Gastroesophageal sphincter (tissue), 4 donors: ENCODE measurements around the gene HACD3. TPM values are rescaled to one million over a fixed set of nuclear protein-coding genes. Genes with fewer than 3 reads are reported as not detected.

Source experiments
- ATAC-seq: fragments of 150-250 bp; one replicate; pipeline ENCODE4 v1.9.1; 2016; ENCODE audit warnings: mild to moderate bottlenecking, moderate library complexity
- H3K27ac ChIP-seq, 4 donors: fragments of 200-600 bp; sonication (generic) in 3 of 4; 1 replicate in 3 of 4; 2 replicates in 1 of 4; pipeline ENCODE4 v1.5.1; 2016 to 2019
- H3K27me3 ChIP-seq: fragments of 200-600 bp; sonication (generic); one replicate; pipeline ENCODE4 v1.5.1; 2019
- H3K36me3 ChIP-seq, 2 donors: fragments of 200-600 bp; sonication (generic); one replicate each; pipeline ENCODE4 v1.5.1; 2019; ENCODE audit warnings: control low read depth in 1 of 2
- H3K4me1 ChIP-seq, 3 donors: fragments of 200-600 bp; sonication (generic); 1 replicate in 2 of 3; 2 replicates in 1 of 3; pipeline ENCODE4 v1.5.1; 2016 to 2019; ENCODE audit warnings: control low read depth in 2 of 3
- H3K4me3 ChIP-seq, 2 donors: fragments of 200-600 bp; sonication (generic); one replicate each; pipeline ENCODE4 v1.5.1; 2019; ENCODE audit warnings: mild to moderate bottlenecking in 1 of 2, moderate library complexity in 1 of 2
- H3K9me3 ChIP-seq, 3 donors: fragments of 200-600 bp; sonication (generic); one replicate each; pipeline ENCODE4 v1.5.1; 2017 to 2019; ENCODE audit warnings: control low read depth in 2 of 3
- CTCF ChIP-seq, 4 experiments: fragments of 200-600 bp in 2 of 4; fragments of 450-650 bp in 2 of 4; sonication (generic) in 1 of 4; IDR thresholded peaks; one replicate each; pipeline ENCODE4 v1.5.1; 2017 to 2019; ENCODE audit warnings: antibody characterized with exemption in 4 of 4, mild to moderate bottlenecking in 2 of 4, moderate library complexity in 2 of 4
- EP300 ChIP-seq: sonication (generic); formaldehyde crosslinking; IDR thresholded peaks from one replicate; pipeline ENCODE4 v1.6.1; 2017; ENCODE audit warnings: antibody characterized with exemption, mild to moderate bottlenecking
- POLR2A ChIP-seq, 2 donors: fragments of 450-650 bp; IDR thresholded peaks; one replicate each; pipeline ENCODE4 v1.6.1; 2017; ENCODE audit warnings: antibody characterized with exemption in 2 of 2, mild to moderate bottlenecking in 2 of 2, moderate library complexity in 1 of 2
- POLR2AphosphoS5 ChIP-seq: sonication (generic); formaldehyde crosslinking; IDR thresholded peaks from one replicate; pipeline ENCODE4 v1.6.1; 2017; ENCODE audit warnings: antibody characterized with exemption
- WGBS, 2 donors: methylation state at CpG; one replicate each; pipeline ENCODE4 v1.1.5; 2018; ENCODE audit warnings: low coverage in 1 of 2; 5-methylcytosine and 5-hydroxymethylcytosine counted together
- total RNA-seq, 4 donors: library from RNA; depleted of rRNA; stranded (reverse); fragments of >200 nt; gene quantifications; one replicate each; pipeline ENCODE4 v1.1.0, GENCODE V29; 2016

Gene HACD3
- total RNA-seq, 4 donors from 2014 or later, result 26.0 to 34.9 (median 29.6) TPM

DNA sequence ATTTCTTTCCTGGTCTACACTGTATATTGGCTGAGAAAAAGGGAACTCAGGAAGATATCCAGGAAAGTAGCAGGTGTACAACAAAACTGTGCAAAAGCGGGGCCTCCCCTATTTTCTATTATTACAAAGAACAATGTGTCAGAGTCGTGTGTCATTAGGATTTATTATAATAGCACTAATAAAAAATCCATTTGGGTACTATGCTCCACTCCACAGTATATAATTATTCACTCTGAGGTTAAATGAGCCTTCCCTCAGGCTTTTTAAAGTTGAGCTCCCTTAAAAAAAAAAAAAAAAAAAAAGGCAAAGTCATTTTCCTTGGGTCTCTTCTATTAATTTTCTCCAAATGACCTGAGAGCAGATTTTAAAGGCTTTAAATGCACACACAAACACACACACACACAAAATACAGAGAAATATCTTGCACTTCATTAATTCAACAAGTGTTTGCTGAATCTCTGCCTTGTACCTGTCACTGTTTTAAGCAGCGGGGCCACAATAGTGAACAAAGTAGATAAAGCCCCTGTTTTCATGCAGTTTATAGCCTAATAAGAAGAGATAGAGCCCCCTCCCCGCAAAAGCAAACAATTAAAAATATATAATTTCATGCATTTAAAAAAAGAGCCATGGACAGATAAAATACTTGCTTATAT is 11.5 kb upstream of the HACD3 start:
- no peaks in the 10 kb centered on the region for H3K9me3 ChIP-seq
- WGBS, 2 donors, result 85 to 90% methylated on average over 4 of the region's 4 CpGs
- no peak overlapping the region for H3K27ac ChIP-seq
- H3K36me3 ChIP-seq, result peaks cover 0 to 9% of the 10 kb centered on the region in 2 donors
- H3K4me1 ChIP-seq, result peaks cover 13 to 32% (median 17%) of the 10 kb centered on the region in 3 donors
- no peak for TF ChIP-seq POLR2A (IDR thresholded peaks at IDR 0.05)
- no peak for TF ChIP-seq POLR2AphosphoS5
- no peak for TF ChIP-seq CTCF (IDR thresholded peaks at IDR 0.05)
- no peak for TF ChIP-seq EP300
- no peak for ATAC-seq
- H3K4me3 ChIP-seq, result no peak overlapping the region
- no peaks in the 10 kb centered on the region for H3K27me3 ChIP-seq

GRCh38 chr15:65521350-65521749 is 8.9 kb upstream of the HACD3 start:
- Histone ChIP-seq H3K27ac (no peak overlapping the region), H3K36me3 (no peaks in the 10 kb centered on the region), H3K4me1 (peaks cover 2 to 6% (median 4%) of the 10 kb centered on the region in 3 donors), H3K4me3 (no peak overlapping the region), H3K9me3 (no peaks in the 10 kb centered on the region), H3K27me3 (no peaks in the 10 kb centered on the region)
- WGBS, 2 donors, result 55 to 63% methylated on average over 5 of the region's 7 CpGs
- TF ChIP-seq CTCF (IDR thresholded peaks at IDR 0.05) (no peak), POLR2A (IDR thresholded peaks at IDR 0.05) (no peak), POLR2AphosphoS5 (no peak), EP300 (no peak)
- no peak for ATAC-seq

DNA sequence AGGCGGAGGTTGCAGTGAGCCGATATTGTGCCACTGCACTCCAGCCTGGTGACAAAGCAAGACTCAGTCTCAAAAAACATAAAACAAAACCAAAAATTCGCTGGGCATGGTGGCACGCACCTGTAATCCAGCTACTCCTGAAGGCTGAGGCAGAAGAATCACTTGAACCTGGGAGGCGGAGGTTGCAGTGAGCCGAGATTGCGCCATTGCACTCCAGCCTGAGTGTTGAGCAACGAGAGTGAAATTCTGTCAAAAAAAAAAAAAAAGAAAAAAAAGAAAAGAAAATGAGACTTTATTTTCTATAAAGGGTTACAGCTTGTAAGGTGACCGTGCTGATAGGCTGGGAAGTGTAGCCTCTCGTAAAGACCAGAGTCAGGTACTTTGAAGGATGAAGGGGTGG is 6.0 kb upstream of the HACD3 start:
- 71 to 85% methylated on average over 2 to 9 of the region's 10 CpGs for WGBS, 2 donors

DNA sequence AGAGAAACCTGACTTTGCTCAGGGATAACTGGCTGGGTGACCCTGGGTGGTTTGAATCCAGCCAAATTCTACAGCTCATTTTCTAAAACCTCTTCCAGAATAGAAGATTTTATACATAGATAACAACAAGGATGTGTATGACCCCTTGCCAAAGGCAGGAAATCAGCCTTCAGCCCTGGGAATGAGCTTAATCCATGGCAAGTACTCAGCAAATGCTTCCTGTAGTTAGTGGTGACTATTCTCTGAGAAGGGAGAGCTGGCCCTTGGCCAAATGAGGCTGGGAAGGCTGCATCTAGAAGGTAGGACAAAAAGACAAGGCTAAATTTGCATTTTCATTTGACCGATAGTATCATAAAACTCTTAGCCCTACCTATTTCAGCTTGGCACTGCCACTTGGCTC is 4.6 kb upstream of the HACD3 start:
- Histone ChIP-seq H3K27ac (no peak overlapping the region), H3K9me3 (no peaks in the 10 kb centered on the region), H3K27me3 (no peaks in the 10 kb centered on the region), H3K4me1 (peaks cover 0 to 8% (median 0%) of the 10 kb centered on the region in 3 donors), H3K4me3 (no peak overlapping the region), H3K36me3 (no peaks in the 10 kb centered on the region)
- ATAC-seq, result no peak
- TF ChIP-seq CTCF (IDR thresholded peaks at IDR 0.05) (no peak), POLR2A (IDR thresholded peaks at IDR 0.05) (no peak), EP300 (no peak)
- 88% methylated on average over 1 of the region's 1 CpG; no CpG with 5 or more reads in 1 of the 2 donors for WGBS, 2 donors

More for the DNA sequence above, 6.0 kb upstream of the HACD3 start:
- Histone ChIP-seq H3K36me3 (no peaks in the 10 kb centered on the region), H3K9me3 (no peaks in the 10 kb centered on the region), H3K4me1 (no peaks in the 10 kb centered on the region), H3K27me3 (no peaks in the 10 kb centered on the region), H3K4me3 (no peak overlapping the region), H3K27ac (no peak overlapping the region)
- TF ChIP-seq POLR2AphosphoS5 (no peak), CTCF (IDR thresholded peaks at IDR 0.05) (no peak), EP300 (no peak), POLR2A (IDR thresholded peaks at IDR 0.05) (no peak)
- no peak for ATAC-seq

DNA sequence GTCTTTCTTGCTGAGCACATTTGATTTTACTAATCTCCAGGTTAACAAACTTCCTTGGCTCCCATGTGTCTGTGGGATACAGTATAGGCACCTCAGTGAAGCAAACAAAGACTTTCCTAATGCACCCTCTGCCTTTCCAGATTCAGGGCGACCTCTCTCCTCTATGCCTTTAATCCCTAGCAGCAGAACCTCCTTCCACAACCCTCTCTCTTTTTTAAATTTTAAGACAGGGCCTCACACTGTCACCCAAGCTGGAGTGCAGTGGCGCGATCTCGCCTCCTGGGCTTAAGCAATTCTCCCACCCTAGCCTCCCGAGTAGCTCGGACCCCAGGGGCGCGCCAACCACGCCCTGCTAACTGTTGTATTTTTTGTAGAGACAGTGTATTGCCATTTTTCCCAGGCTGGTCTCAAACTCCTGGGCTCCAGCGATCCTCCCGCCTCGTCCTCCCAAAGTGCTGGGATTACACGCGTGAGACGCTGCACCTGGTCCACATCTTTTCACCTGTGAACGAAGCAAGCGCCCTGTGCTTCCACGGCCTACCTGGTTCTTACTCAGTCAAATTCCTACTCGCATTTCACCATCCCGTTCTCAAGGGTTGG is 1.7 kb upstream of the HACD3 start:
- WGBS, 2 donors, result 90 to 93% methylated on average over 3 to 16 of the region's 20 CpGs
- H3K9me3 ChIP-seq, result no peaks in the 10 kb centered on the region
- no peak overlapping the region for H3K4me3 ChIP-seq
- H3K27me3 ChIP-seq, result no peaks in the 10 kb centered on the region
- H3K36me3 ChIP-seq, result no peaks in the 10 kb centered on the region
- no peak for ATAC-seq
- no peak overlapping the region for H3K27ac ChIP-seq
- TF ChIP-seq POLR2AphosphoS5 (no peak), POLR2A (IDR thresholded peaks at IDR 0.05) (no peak), CTCF (IDR thresholded peaks at IDR 0.05) (no peak), EP300 (no peak)
- peaks cover 0 to 34% (median 2%) of the 10 kb centered on the region in 3 donors for H3K4me1 ChIP-seq
